ENCODE results near the gene GDPD5.

The GDPD5 gene

GRCh38 chr11:75472081-75472732 lies 53.5 kb downstream of the GDPD5 start:
- no peak for DNase-seq (ENCODE audit: low read depth)

- DNase-seq (ENCODE audit: low read depth): no peak
Measured at GRCh38 chr11:75471176-75471973, 54.4 kb downstream of the GDPD5 start.

GRCh38 chr11:75470476-75471080 lies 55.2 kb downstream of the GDPD5 start:
- DNase-seq (ENCODE audit: low read depth): no peak

GRCh38 chr11:75469785-75470405 lies 55.8 kb downstream of the GDPD5 start:
- no peak for DNase-seq (ENCODE audit: low read depth)

GRCh38 chr11:75468534-75469340 lies 57.0 kb downstream of the GDPD5 start:
- no peak for DNase-seq (ENCODE audit: low read depth)

- no peak for DNase-seq (ENCODE audit: low read depth)
Measured at GRCh38 chr11:75467881-75468280, 57.9 kb downstream of the GDPD5 start.

- DNase-seq (ENCODE audit: low read depth): no peak
Measured at GRCh38 chr11:75467311-75467710, 58.4 kb downstream of the GDPD5 start.

GRCh38 chr11:75465701-75466531 lies 59.8 kb downstream of the GDPD5 start:
- no peak for DNase-seq (ENCODE audit: low read depth)

GRCh38 chr11:75463106-75463774 lies 62.5 kb downstream of the GDPD5 start:
- no peak for DNase-seq (ENCODE audit: low read depth)

- DNase-seq (ENCODE audit: low read depth): no peak
Measured at GRCh38 chr11:75462117-75462653, 63.6 kb downstream of the GDPD5 start.

GRCh38 chr11:75461151-75461550 lies 64.6 kb downstream of the GDPD5 start:
- DNase-seq (ENCODE audit: low read depth): no peak

- no peak for DNase-seq (ENCODE audit: low read depth)
Measured at GRCh38 chr11:75456596-75457183, 69.1 kb downstream of the GDPD5 start.

GRCh38 chr11:75454987-75455386 lies 70.8 kb downstream of the GDPD5 start:
- no peak for DNase-seq (ENCODE audit: low read depth)

GRCh38 chr11:75453916-75454655 lies 71.7 kb downstream of the GDPD5 start:
- DNase-seq (ENCODE audit: low read depth): peak; percentile 48

- DNase-seq (ENCODE audit: low read depth): no peak
Measured at GRCh38 chr11:75450826-75451821, 74.6 kb downstream of the GDPD5 start.

GRCh38 chr11:75450236-75450635 lies 75.5 kb downstream of the GDPD5 start:
- no peak for DNase-seq (ENCODE audit: low read depth)

- DNase-seq (ENCODE audit: low read depth): no peak
Measured at GRCh38 chr11:75449776-75450175, 76.0 kb downstream of the GDPD5 start.

- DNase-seq (ENCODE audit: low read depth): no peak
Measured at GRCh38 chr11:75449271-75449670, 76.5 kb downstream of the GDPD5 start.
